ENCODE data around the gene ZHX3.

The ZHX3 gene

GRCh38 chr20:41355598-41356203 lies 38.2 kb upstream of the ZHX3 start:
- no peak for DNase-seq (ENCODE audit: low read depth)
- TF ChIP-seq MAX (IDR thresholded peaks at IDR 0.05; ENCODE audit: low read depth, low read length), result no peak
- TF ChIP-seq CTCF (IDR thresholded peaks at IDR 0.05; ENCODE audit: low read depth, low read length), result no peak
- TF ChIP-seq MYC (IDR thresholded peaks at IDR 0.05; ENCODE audit: low read depth, low read length), result no peak
- no peak for TF ChIP-seq POLR2A (IDR thresholded peaks at IDR 0.05; ENCODE audit: extremely low read depth, insufficient read length)
- H3K4me3 ChIP-seq (ENCODE audit: low read depth, low read length), result no peak overlapping the region

GRCh38 chr20:41355192-41355591 lies 37.7 kb upstream of the ZHX3 start:
- no peak overlapping the region for H3K4me3 ChIP-seq (ENCODE audit: low read depth, low read length)
- DNase-seq (ENCODE audit: low read depth), result no peak
- TF ChIP-seq POLR2A (IDR thresholded peaks at IDR 0.05; ENCODE audit: extremely low read depth, insufficient read length) (no peak), CTCF (IDR thresholded peaks at IDR 0.05; ENCODE audit: low read depth, low read length) (no peak), MAX (IDR thresholded peaks at IDR 0.05; ENCODE audit: low read depth, low read length) (no peak), MYC (IDR thresholded peaks at IDR 0.05; ENCODE audit: low read depth, low read length) (no peak)

- TF ChIP-seq MAX (IDR thresholded peaks at IDR 0.05; ENCODE audit: low read depth, low read length) (no peak), CTCF (IDR thresholded peaks at IDR 0.05; ENCODE audit: low read depth, low read length) (no peak), MYC (IDR thresholded peaks at IDR 0.05; ENCODE audit: low read depth, low read length) (no peak)
- DNase-seq (ENCODE audit: low read depth), result no peak
- H3K4me3 ChIP-seq (ENCODE audit: low read depth, low read length), result no peak overlapping the region
Measured at GRCh38 chr20:41353530-41353929, 36.0 kb upstream of the ZHX3 start.

- no peak overlapping the region for H3K4me3 ChIP-seq (ENCODE audit: low read depth, low read length)
- DNase-seq (ENCODE audit: low read depth), result peak; percentile 18
- no peak for TF ChIP-seq POLR2A (IDR thresholded peaks at IDR 0.05; ENCODE audit: extremely low read depth, insufficient read length)
- no peak for TF ChIP-seq MYC (IDR thresholded peaks at IDR 0.05; ENCODE audit: low read depth, low read length)
- no peak for TF ChIP-seq MAX (IDR thresholded peaks at IDR 0.05; ENCODE audit: low read depth, low read length)
- TF ChIP-seq CTCF (IDR thresholded peaks at IDR 0.05; ENCODE audit: low read depth, low read length), result no peak
Measured at GRCh38 chr20:41352666-41353065, 35.1 kb upstream of the ZHX3 start.

GRCh38 chr20:41352106-41352505 lies 34.6 kb upstream of the ZHX3 start:
- TF ChIP-seq CTCF (IDR thresholded peaks at IDR 0.05; ENCODE audit: low read depth, low read length) (peak; percentile 13), MYC (IDR thresholded peaks at IDR 0.05; ENCODE audit: low read depth, low read length) (no peak), POLR2A (IDR thresholded peaks at IDR 0.05; ENCODE audit: extremely low read depth, insufficient read length) (no peak)
- no peak overlapping the region for H3K4me3 ChIP-seq (ENCODE audit: low read depth, low read length)
- DNase-seq (ENCODE audit: low read depth), result no peak
